IMR-90 (cell line): Measurements from ENCODE around the gene ATF7IP. TPM values are rescaled to one million over a fixed set of nuclear protein-coding genes. Genes with fewer than 3 reads are reported as not detected.

ENCODE experiments used
- ATAC-seq: fragments of 200-7000 bp; cut with Tn5 transposase; 2 replicates; pipeline ENCODE4 v1.9.1; 2020; ENCODE audit warnings: low read depth, mild to moderate bottlenecking, moderate library complexity
- BruUV-seq: library from RNA; stranded (reverse); fragments of 400-500 nt; replicated peaks from 2 replicates; lab custom pipeline; 2021; lab: Mats Ljungman, UMichigan
- CTCF ChIA-PET: fragments of 300-600 bp; formaldehyde crosslinking; extraction: SDS; loops from one replicate; lab custom pipeline; 2021; ENCODE audit warnings: antibody characterized with exemption; lab: Yijun Ruan, JAX
- POLR2A ChIA-PET: fragments of 300-600 bp; sonication (Branson Sonifier 250); formaldehyde crosslinking; loops from one replicate; lab custom pipeline; 2022; ENCODE audit warnings: antibody characterized with exemption; ENCODE audit not compliant: unreplicated experiment; lab: Charles Lee
- DNase-seq: peaks from one replicate; pipeline ENCODE4 v3.0.0; 2013
- H2AFZ ChIP-seq: replicated peaks from 2 replicates; pipeline ENCODE3; 2013; ENCODE audit warnings: low read length, mild to moderate bottlenecking; ENCODE audit not compliant: poor library complexity
- H2AK5ac ChIP-seq: 2 replicates; pipeline ENCODE4 v1.6.1; 2013; ENCODE audit warnings: low read depth, low read length, inconsistent platforms
- H2AK9ac ChIP-seq: replicated peaks from 2 replicates; pipeline ENCODE3; 2013; ENCODE audit warnings: mild to moderate bottlenecking, low read depth, low read length, moderate library complexity; ENCODE audit not compliant: poor library complexity
- H2BK120ac ChIP-seq: 2 replicates; pipeline ENCODE4 v1.6.1; 2013; ENCODE audit warnings: low read depth, low read length, inconsistent platforms
- H2BK15ac ChIP-seq: 3 replicates; pipeline ENCODE4 v1.6.1; 2013; ENCODE audit warnings: low read depth, low read length, inconsistent platforms
- H2BK20ac ChIP-seq: 2 replicates; pipeline ENCODE4 v1.6.1; 2013; ENCODE audit warnings: low read depth, mild to moderate bottlenecking, inconsistent platforms, low read length, moderate library complexity
- H2BK5ac ChIP-seq: 2 replicates; pipeline ENCODE4 v1.6.1; 2013; ENCODE audit warnings: mild to moderate bottlenecking, low read depth, low read length, inconsistent platforms; ENCODE audit not compliant: poor library complexity, severe bottlenecking
- H3K14ac ChIP-seq: replicated peaks from 2 replicates; pipeline ENCODE4 v1.6.1; 2013; ENCODE audit warnings: low read depth, low read length, inconsistent platforms
- H3K18ac ChIP-seq: 2 replicates; pipeline ENCODE4 v1.6.1; 2013; ENCODE audit warnings: low read depth, low read length, control low read depth
- H3K23ac ChIP-seq: 2 replicates; pipeline ENCODE4 v1.6.1; 2013; ENCODE audit warnings: low read depth, low read length, inconsistent platforms
- H3K27ac ChIP-seq: 2 replicates; pipeline ENCODE4 v1.5.1; 2013; ENCODE audit warnings: mild to moderate bottlenecking, control low read depth, low read length; ENCODE audit not compliant: insufficient read depth
- H3K27me3 ChIP-seq: 2 replicates; pipeline ENCODE4 v1.6.1; 2013; ENCODE audit warnings: low read length; ENCODE audit not compliant: control insufficient read depth, insufficient read depth
- H3K36me3 ChIP-seq: 2 replicates; pipeline ENCODE4 v1.6.1; 2013; ENCODE audit warnings: low read length, mixed read lengths; ENCODE audit not compliant: control insufficient read depth, insufficient read depth
- H3K4ac ChIP-seq: 2 replicates; pipeline ENCODE4 v1.6.1; 2013; ENCODE audit warnings: low read depth, low read length, inconsistent platforms
- H3K4me1 ChIP-seq: 2 replicates; pipeline ENCODE4 v1.6.1; 2013; ENCODE audit warnings: low read length, mixed read lengths; ENCODE audit not compliant: control insufficient read depth, insufficient read depth
- H3K4me2 ChIP-seq: 2 replicates; pipeline ENCODE4 v1.6.1; 2013; ENCODE audit warnings: low read depth, mild to moderate bottlenecking, control low read depth, low read length, moderate library complexity
- H3K4me3 ChIP-seq: 2 replicates; pipeline ENCODE4 v1.5.1; 2013; ENCODE audit warnings: low read depth, mild to moderate bottlenecking, control low read depth, low read length, moderate library complexity; ENCODE audit not compliant: insufficient read depth
- H3K56ac ChIP-seq: 2 replicates; pipeline ENCODE4 v1.6.1; 2013; ENCODE audit warnings: low read length, inconsistent platforms; ENCODE audit not compliant: insufficient read depth; ENCODE audit errors: extremely low read depth
- H3K79me1 ChIP-seq, 2 experiments: 2 replicates each; pipeline ENCODE4 v1.6.1; 2013; ENCODE audit warnings: low read length in 2 of 2, inconsistent platforms in 1 of 2, low read depth in 1 of 2
- H3K9ac ChIP-seq: 2 replicates; pipeline ENCODE4 v1.6.1; 2013; ENCODE audit warnings: low read depth, low read length, control low read depth
- H3K9me1 ChIP-seq: 2 replicates; pipeline ENCODE4 v1.6.1; 2013; ENCODE audit warnings: low read length, inconsistent platforms; ENCODE audit not compliant: insufficient read depth
- H3K9me3 ChIP-seq: 2 replicates; pipeline ENCODE4 v1.6.1; 2013; ENCODE audit warnings: low read length; ENCODE audit not compliant: control insufficient read depth, insufficient read depth
- H4K20me1 ChIP-seq: 2 replicates; pipeline ENCODE4 v1.6.1; 2013; ENCODE audit warnings: low read length, inconsistent platforms; ENCODE audit not compliant: insufficient read depth
- H4K5ac ChIP-seq: 2 replicates; pipeline ENCODE4 v1.6.1; 2013; ENCODE audit warnings: mild to moderate bottlenecking, low read depth, low read length, control low read depth
- H4K8ac ChIP-seq, 2 experiments: 2 replicates each; pipeline ENCODE4 v1.6.1; 2013; ENCODE audit warnings: low read depth in 2 of 2, low read length in 2 of 2, control low read depth in 1 of 2, inconsistent platforms in 1 of 2
- H4K91ac ChIP-seq: 2 replicates; pipeline ENCODE4 v1.6.1; 2013; ENCODE audit warnings: low read depth, low read length, inconsistent platforms; ENCODE audit not compliant: insufficient read depth
- BHLHE40 ChIP-seq: fragments of 150-350 bp; IDR thresholded peaks from 2 replicates; pipeline ENCODE4 v1.6.1; 2016; ENCODE audit warnings: mild to moderate bottlenecking, low read depth, low read length
- CEBPB ChIP-seq: IDR thresholded peaks from 2 replicates; pipeline ENCODE4 v1.6.1; 2012; ENCODE audit warnings: low read depth, low read length, improper control_type of control experiment
- FOS ChIP-seq: fragments of 150-350 bp; IDR thresholded peaks from 2 replicates; pipeline ENCODE4 v1.6.1; 2016; ENCODE audit warnings: low read depth, low read length
- MAFK ChIP-seq: IDR thresholded peaks from 2 replicates; pipeline ENCODE4 v1.6.1; 2012; ENCODE audit warnings: low read depth, low read length, improper control_type of control experiment
- MAZ ChIP-seq: IDR thresholded peaks from 2 replicates; pipeline ENCODE4 v1.6.1; 2012; ENCODE audit warnings: low read depth, mild to moderate bottlenecking, low read length, improper control_type of control experiment, moderate library complexity, borderline replicate concordance
- MXI1 ChIP-seq: IDR thresholded peaks from 2 replicates; pipeline ENCODE4 v1.6.1; 2012; ENCODE audit warnings: low read depth, mild to moderate bottlenecking, low read length, moderate library complexity, borderline replicate concordance
- NFE2L2 ChIP-seq: fragments of 150-350 bp; IDR thresholded peaks from 2 replicates; pipeline ENCODE4 v1.6.1; 2016; ENCODE audit warnings: low read depth, mild to moderate bottlenecking, low read length
- POLR2A ChIP-seq: IDR thresholded peaks from 2 replicates; pipeline ENCODE4 v1.6.1; 2012; ENCODE audit warnings: mild to moderate bottlenecking, low read depth, low read length
- RAD21 ChIP-seq: IDR thresholded peaks from 2 replicates; pipeline ENCODE4 v1.6.1; 2012; ENCODE audit warnings: low read length, improper control_type of control experiment
- RCOR1 ChIP-seq: IDR thresholded peaks from 2 replicates; pipeline ENCODE4 v1.6.1; 2012; ENCODE audit warnings: mild to moderate bottlenecking, low read length, improper control_type of control experiment; ENCODE audit not compliant: insufficient replicate concordance
- RFX5 ChIP-seq: IDR thresholded peaks from 2 replicates; pipeline ENCODE4 v1.8.0; 2012; ENCODE audit warnings: low read depth, mild to moderate bottlenecking, low read length, moderate library complexity
- SMC3 ChIP-seq: fragments of 150-350 bp; IDR thresholded peaks from 2 replicates; pipeline ENCODE4 v1.6.1; 2016; ENCODE audit warnings: low read depth, mild to moderate bottlenecking, antibody characterized with exemption, low read length, moderate library complexity
- WGBS, 2 experiments: methylation state at CpG; one replicate each; pipeline versions ENCODE4 v1.1.5 to v1.1.7; 2013; ENCODE audit warnings: missing lambda C conversion rate in 2 of 2; ENCODE audit not compliant: insufficient read length in 1 of 2; ENCODE audit errors: extremely low coverage in 2 of 2; 5-methylcytosine and 5-hydroxymethylcytosine counted together
- dilution Hi-C: fragments of 300-500 bp; cut with HindIII; formaldehyde crosslinking; loops from one replicate; pipeline ENCODE4 v1.14.3; 2018; ENCODE audit warnings: low sequenced_read_pairs; ENCODE audit not compliant: unreplicated experiment
- in situ Hi-C: fragments of 300-500 bp; cut with MboI; formaldehyde crosslinking; loops from 3 replicates; pipeline ENCODE4 v1.14.3; 2019; ENCODE audit warnings: low sequenced_read_pairs, inconsistent platforms, mixed read lengths
- intact Hi-C: fragments of 100-400 bp; cut with micrococcal nuclease; formaldehyde crosslinking; loops from 2 replicates; pipeline ENCODE4 v1.10.0; 2022
- polyA plus RNA-seq, 3 experiments: library from polyadenylated mRNA; depleted of rRNA; stranded (reverse); fragments of >200 nt; gene quantifications; 2 replicates each; pipeline ENCODE4 v1.2.3, GENCODE V29; 2012; ENCODE audit warnings: low replicate concordance in 1 of 3
- total RNA-seq: library from RNA; depleted of rRNA; stranded (reverse); fragments of >200 nt; gene quantifications from 2 replicates; pipeline ENCODE4 v1.2.3, GENCODE V29; 2012
- TF ChIP-seq, protein P1 (sequence below): fragments of 150-350 bp; IDR thresholded peaks from 2 replicates; pipeline ENCODE4 v1.6.1; 2016; ENCODE audit warnings: low read depth, mild to moderate bottlenecking, low read length, moderate library complexity, borderline replicate concordance
- TF ChIP-seq, protein P2 (sequence below): fragments of 150-350 bp; IDR thresholded peaks from 2 replicates; pipeline ENCODE4 v1.6.1; 2017; ENCODE audit warnings: mild to moderate bottlenecking, antibody characterized with exemption, low read length, low read depth

Gene ATF7IP
- total and polyA plus RNA-seq, 2 of the 4 experiments (the other 2 are of a cell fraction): 9.4 to 22.8 TPM

DNA sequence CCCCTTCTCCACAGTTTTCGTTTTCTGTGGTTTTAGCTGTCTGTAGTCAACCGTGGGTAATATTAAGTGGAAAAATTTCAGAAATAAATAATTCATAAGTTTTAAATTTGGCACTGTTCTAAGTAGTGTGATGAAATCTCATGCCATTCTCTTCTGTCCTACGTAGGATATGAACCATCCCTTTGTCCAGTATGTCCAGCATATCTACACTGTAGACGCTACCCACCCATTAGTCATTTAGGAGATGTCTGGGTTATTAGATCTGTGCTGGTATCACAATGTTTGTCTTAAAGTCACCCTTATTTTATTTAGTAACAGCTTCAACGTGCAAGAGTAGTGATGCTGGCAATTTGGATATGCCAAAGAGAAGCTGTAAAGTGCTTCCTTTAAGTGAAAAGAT is 44.7 kb downstream of the ATF7IP start:
- no peak for DNase-seq
- H2BK15ac ChIP-seq: no peak overlapping the region
- no TSS peak for BruUV-seq
- no peak overlapping the region for H3K23ac ChIP-seq
- peaks cover 8% of the 10 kb centered on the region; the same call in 1 of the 2 replicates for H4K20me1 ChIP-seq
- H2BK5ac ChIP-seq: no peak overlapping the region
- ChIA-PET CTCF (no interaction called here), POLR2A (no interaction called here)
- H2AFZ ChIP-seq: no peak overlapping the region
- H2BK120ac ChIP-seq: no peak overlapping the region
- dilution Hi-C loops (no loop called here), intact Hi-C loops (no loop called here), in situ Hi-C loops (no loop called here)
- H3K4me1 ChIP-seq: no peaks in the 10 kb centered on the region; the same call in 1 of the 2 replicates
- no peak overlapping the region for H2BK20ac ChIP-seq
- no peak overlapping the region for H3K4me2 ChIP-seq
- H3K9ac ChIP-seq: no peak overlapping the region
- H2AK5ac ChIP-seq: no peak overlapping the region
- H4K8ac ChIP-seq: no peak overlapping the region
- no peaks in the 10 kb centered on the region for H3K36me3 ChIP-seq
- H3K79me1 ChIP-seq: peaks cover 13 to 51% of the 10 kb centered on the region in 2 experiments; a peak in 3 of 4 replicates
- no peak overlapping the region for H4K5ac ChIP-seq
- no peaks in the 10 kb centered on the region for H3K9me1 ChIP-seq
- H3K14ac ChIP-seq: no peak overlapping the region
- no peak overlapping the region for H3K27ac ChIP-seq
- no peak for ATAC-seq
- no peaks in the 10 kb centered on the region for H3K27me3 ChIP-seq
- H4K91ac ChIP-seq: no peak overlapping the region
- TF ChIP-seq SMC3 (no peak), BHLHE40 (no peak), FOS (no peak), NFE2L2 (no peak), RFX5 (no peak), RAD21 (no peak), MAFK (no peak), MAZ (no peak), RCOR1 (no peak), MXI1 (no peak), CEBPB (no peak), POLR2A (no peak)
- TF ChIP-seq, protein P1, sequence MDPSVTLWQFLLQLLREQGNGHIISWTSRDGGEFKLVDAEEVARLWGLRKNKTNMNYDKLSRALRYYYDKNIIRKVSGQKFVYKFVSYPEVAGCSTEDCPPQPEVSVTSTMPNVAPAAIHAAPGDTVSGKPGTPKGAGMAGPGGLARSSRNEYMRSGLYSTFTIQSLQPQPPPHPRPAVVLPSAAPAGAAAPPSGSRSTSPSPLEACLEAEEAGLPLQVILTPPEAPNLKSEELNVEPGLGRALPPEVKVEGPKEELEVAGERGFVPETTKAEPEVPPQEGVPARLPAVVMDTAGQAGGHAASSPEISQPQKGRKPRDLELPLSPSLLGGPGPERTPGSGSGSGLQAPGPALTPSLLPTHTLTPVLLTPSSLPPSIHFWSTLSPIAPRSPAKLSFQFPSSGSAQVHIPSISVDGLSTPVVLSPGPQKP: no peak
- TF ChIP-seq, protein P2, sequence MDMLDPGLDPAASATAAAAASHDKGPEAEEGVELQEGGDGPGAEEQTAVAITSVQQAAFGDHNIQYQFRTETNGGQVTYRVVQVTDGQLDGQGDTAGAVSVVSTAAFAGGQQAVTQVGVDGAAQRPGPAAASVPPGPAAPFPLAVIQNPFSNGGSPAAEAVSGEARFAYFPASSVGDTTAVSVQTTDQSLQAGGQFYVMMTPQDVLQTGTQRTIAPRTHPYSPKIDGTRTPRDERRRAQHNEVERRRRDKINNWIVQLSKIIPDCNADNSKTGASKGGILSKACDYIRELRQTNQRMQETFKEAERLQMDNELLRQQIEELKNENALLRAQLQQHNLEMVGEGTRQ: no peak
- H3K9me3 ChIP-seq: no peaks in the 10 kb centered on the region
- H3K4ac ChIP-seq: no peak overlapping the region
- no peak overlapping the region for H2AK9ac ChIP-seq
- H3K56ac ChIP-seq: no peak overlapping the region
- no peak overlapping the region for H3K4me3 ChIP-seq
- no CpG with 5 or more reads among the region's 5 CpGs for WGBS, 2 experiments
- H3K18ac ChIP-seq: no peak overlapping the region
